Measurements from ENCODE around the gene WNT7B.

- TF ChIP-seq CTCF (conservative IDR thresholded peaks at IDR 0.05; ENCODE audit: low read depth, low read length) (no peak), EZH2 (IDR thresholded peaks at IDR 0.05; ENCODE audit: borderline replicate concordance, low read depth, low read length, poor library complexity, severe bottlenecking) (no peak)
Measured at GRCh38 chr22:45885941-45886395, 91.0 kb downstream of the WNT7B start.
